ENCODE results near the gene CCHCR1. TPM values are rescaled to one million over a fixed set of nuclear protein-coding genes. Genes with fewer than 3 reads are reported as not detected.

CCHCR1 gene
- total and polyA plus RNA-seq, 2 of the 13 experiments (the other 11 are each of a cell fraction or from before 2014, with no cell fraction given) = 14.6 to 28.2 TPM

- TF ChIP-seq BRD4 (CRISPR knock-in tag; IDR thresholded peaks at IDR 0.05) (0 out of 2 replicates have a peak, but pooled peaks have one; percentile 17), SMYD3 (CRISPR knock-in tag; IDR thresholded peaks at IDR 0.05) (peak; percentile 56; the same call in 1 of the 2 replicates), TARDBP (CRISPR knock-in tag; IDR thresholded peaks at IDR 0.05) (peak; percentile 63), ZNF788 (CRISPR knock-in tag; IDR thresholded peaks at IDR 0.05; ENCODE audit: borderline replicate concordance) (peak; percentile 61; the same call in 1 of the 2 replicates), ZBTB1 (CRISPR knock-in tag; IDR thresholded peaks at IDR 0.05; ENCODE audit: borderline replicate concordance) (no peak), ZNF234 (CRISPR knock-in tag; conservative IDR thresholded peaks at IDR 0.05) (peak; percentile 7; the same call in 1 of the 2 replicates), RCOR2 (CRISPR knock-in tag; IDR thresholded peaks at IDR 0.05) (peak; percentile 56; the same call in 1 of the 2 replicates), ZNF605 (CRISPR knock-in tag; IDR thresholded peaks at IDR 0.05) (peak; percentile 85; the same call in 1 of the 2 replicates), ZNF33B (CRISPR knock-in tag; IDR thresholded peaks at IDR 0.05) (peak; percentile 51; the same call in 1 of the 2 replicates), NAIF1 (CRISPR knock-in tag; IDR thresholded peaks at IDR 0.05; ENCODE audit: borderline replicate concordance) (0 out of 2 replicates have a peak, but pooled peaks have one; percentile 61), SAFB2 (CRISPR knock-in tag; IDR thresholded peaks at IDR 0.05; ENCODE audit: borderline replicate concordance, low read depth) (0 out of 2 replicates have a peak, but pooled peaks have one; percentile 47), MYC (CRISPR knock-in tag; IDR thresholded peaks at IDR 0.05; ENCODE audit: borderline replicate concordance) (peak; percentile 82; the same call in 1 of the 2 replicates), ZFP36L1 (CRISPR knock-in tag; IDR thresholded peaks at IDR 0.05) (peak; percentile 89; the same call in 1 of the 2 replicates), ZNF547 (CRISPR knock-in tag; IDR thresholded peaks at IDR 0.05) (0 out of 2 replicates have a peak, but pooled peaks have one; percentile 69), FOSL2 (CRISPR knock-in tag; IDR thresholded peaks at IDR 0.05) (no peak), ZNF335 (CRISPR knock-in tag; IDR thresholded peaks at IDR 0.05) (peak; percentile 80; the same call in 1 of the 2 replicates), ZFP91 (CRISPR knock-in tag; IDR thresholded peaks at IDR 0.05; ENCODE audit: borderline replicate concordance) (peak; percentile 77; the same call in 1 of the 2 replicates), TOPORS (CRISPR knock-in tag; IDR thresholded peaks at IDR 0.05) (peak; percentile 59; the same call in 1 of the 2 replicates), ZNF430 (CRISPR knock-in tag; IDR thresholded peaks at IDR 0.05) (peak; percentile 85; the same call in 1 of the 2 replicates), EEA1 (CRISPR knock-in tag; IDR thresholded peaks at IDR 0.05; ENCODE audit: borderline replicate concordance) (no peak), ZNF225 (CRISPR knock-in tag; IDR thresholded peaks at IDR 0.05) (peak; percentile 68; the same call in 1 of the 2 replicates), CHCHD3 (CRISPR knock-in tag; IDR thresholded peaks at IDR 0.05) (no peak), ZSCAN12 (CRISPR knock-in tag; IDR thresholded peaks at IDR 0.05) (no peak), ZNF652 (CRISPR knock-in tag; IDR thresholded peaks at IDR 0.05; ENCODE audit: borderline replicate concordance, low read depth) (no peak), ZNF766 (CRISPR knock-in tag; IDR thresholded peaks at IDR 0.05; ENCODE audit: borderline replicate concordance) (no peak), HNF4A (CRISPR knock-in tag; IDR thresholded peaks at IDR 0.05) (peak; percentile 88)
- TF ChIP-seq, protein P1, sequence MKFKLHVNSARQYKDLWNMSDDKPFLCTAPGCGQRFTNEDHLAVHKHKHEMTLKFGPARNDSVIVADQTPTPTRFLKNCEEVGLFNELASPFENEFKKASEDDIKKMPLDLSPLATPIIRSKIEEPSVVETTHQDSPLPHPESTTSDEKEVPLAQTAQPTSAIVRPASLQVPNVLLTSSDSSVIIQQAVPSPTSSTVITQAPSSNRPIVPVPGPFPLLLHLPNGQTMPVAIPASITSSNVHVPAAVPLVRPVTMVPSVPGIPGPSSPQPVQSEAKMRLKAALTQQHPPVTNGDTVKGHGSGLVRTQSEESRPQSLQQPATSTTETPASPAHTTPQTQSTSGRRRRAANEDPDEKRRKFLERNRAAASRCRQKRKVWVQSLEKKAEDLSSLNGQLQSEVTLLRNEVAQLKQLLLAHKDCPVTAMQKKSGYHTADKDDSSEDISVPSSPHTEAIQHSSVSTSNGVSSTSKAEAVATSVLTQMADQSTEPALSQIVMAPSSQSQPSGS (CRISPR knock-in tag; IDR thresholded peaks at IDR 0.05) = peak; percentile 41
- TF ChIP-seq, protein P2, sequence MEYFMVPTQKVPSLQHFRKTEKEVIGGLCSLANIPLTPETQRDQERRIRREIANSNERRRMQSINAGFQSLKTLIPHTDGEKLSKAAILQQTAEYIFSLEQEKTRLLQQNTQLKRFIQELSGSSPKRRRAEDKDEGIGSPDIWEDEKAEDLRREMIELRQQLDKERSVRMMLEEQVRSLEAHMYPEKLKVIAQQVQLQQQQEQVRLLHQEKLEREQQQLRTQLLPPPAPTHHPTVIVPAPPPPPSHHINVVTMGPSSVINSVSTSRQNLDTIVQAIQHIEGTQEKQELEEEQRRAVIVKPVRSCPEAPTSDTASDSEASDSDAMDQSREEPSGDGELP (IDR thresholded peaks at IDR 0.05; ENCODE audit: borderline replicate concordance, low read depth) = peak; percentile 21
Measured at GRCh38 chr6:31186052-31186734, 28.6 kb upstream of the CCHCR1 start (continued).

Measured in HepG2 (cell line).